DND-41 (cell line): ENCODE data around the gene RNPEPL1.

ENCODE experiments used
- EZH2 ChIP-seq: IDR thresholded peaks from 3 replicates; pipeline ENCODE4 v1.6.1; 2012; ENCODE audit warnings: borderline replicate concordance, low read depth, mild to moderate bottlenecking, moderate library complexity, low read length, inconsistent platforms; ENCODE audit not compliant: severe bottlenecking
- TF ChIP-seq, protein P1 (sequence below): IDR thresholded peaks from 2 replicates; pipeline ENCODE4 v1.5.1; 2012; ENCODE audit warnings: borderline replicate concordance, low read length, moderate library complexity, mild to moderate bottlenecking; ENCODE audit not compliant: poor library complexity, severe bottlenecking; ENCODE audit errors: extremely low read depth

DNA sequence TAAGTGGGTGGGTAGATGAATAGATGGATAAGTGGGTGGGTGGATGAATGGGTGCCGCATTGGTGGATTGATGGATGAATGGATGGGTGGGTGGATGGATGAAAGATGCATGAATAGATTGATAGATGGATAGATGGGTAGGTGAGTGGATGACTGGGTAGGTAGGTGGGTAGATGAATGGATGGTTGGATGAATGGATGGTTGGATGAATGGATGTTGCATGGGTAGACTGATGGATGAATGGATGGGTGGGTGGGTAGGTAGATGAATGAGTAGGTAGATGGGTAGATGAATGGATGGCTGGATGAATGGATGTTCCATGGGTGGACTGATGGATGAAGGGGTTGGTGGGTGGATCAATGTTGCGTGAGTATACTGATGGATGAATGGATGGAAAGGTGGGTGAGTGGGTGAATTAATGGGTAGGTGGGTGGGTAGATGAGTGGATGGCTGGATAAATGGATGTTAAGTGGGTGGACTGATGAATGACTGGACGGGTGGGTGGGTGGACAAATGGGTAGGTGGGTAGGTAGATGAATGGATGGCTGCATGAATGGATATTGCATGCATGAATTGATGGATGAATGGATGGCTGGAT lies 41.0 kb upstream of the RNPEPL1 start:
- TF ChIP-seq, protein P1, sequence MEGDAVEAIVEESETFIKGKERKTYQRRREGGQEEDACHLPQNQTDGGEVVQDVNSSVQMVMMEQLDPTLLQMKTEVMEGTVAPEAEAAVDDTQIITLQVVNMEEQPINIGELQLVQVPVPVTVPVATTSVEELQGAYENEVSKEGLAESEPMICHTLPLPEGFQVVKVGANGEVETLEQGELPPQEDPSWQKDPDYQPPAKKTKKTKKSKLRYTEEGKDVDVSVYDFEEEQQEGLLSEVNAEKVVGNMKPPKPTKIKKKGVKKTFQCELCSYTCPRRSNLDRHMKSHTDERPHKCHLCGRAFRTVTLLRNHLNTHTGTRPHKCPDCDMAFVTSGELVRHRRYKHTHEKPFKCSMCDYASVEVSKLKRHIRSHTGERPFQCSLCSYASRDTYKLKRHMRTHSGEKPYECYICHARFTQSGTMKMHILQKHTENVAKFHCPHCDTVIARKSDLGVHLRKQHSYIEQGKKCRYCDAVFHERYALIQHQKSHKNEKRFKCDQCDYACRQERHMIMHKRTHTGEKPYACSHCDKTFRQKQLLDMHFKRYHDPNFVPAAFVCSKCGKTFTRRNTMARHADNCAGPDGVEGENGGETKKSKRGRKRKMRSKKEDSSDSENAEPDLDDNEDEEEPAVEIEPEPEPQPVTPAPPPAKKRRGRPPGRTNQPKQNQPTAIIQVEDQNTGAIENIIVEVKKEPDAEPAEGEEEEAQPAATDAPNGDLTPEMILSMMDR, result no peak
- no peak for TF ChIP-seq EZH2
